ENCODE data around the gene HNRNPDL.
A peak's percentile ranks its signal among the peaks of the same experiment; 100 is the strongest.
"Not testable (repeated sequence)": the region's sequence is repeated elsewhere in the genome, so short reads cannot be mapped to it uniquely, and the experiment has no call there.

HNRNPDL gene

GRCh38 chr4:82386312-82386711 is 44.0 kb downstream of the HNRNPDL start:
- DNase-seq (ENCODE audit: low read depth), result not testable (repeated sequence)

GRCh38 chr4:82382751-82383150 is 47.5 kb downstream of the HNRNPDL start:
- DNase-seq (ENCODE audit: low read depth), result no peak

GRCh38 chr4:82381661-82382296 is 48.5 kb downstream of the HNRNPDL start:
- DNase-seq (ENCODE audit: low read depth), result peak; percentile 48

GRCh38 chr4:82381235-82381634 is 49.0 kb downstream of the HNRNPDL start:
- DNase-seq (ENCODE audit: low read depth), result no peak

GRCh38 chr4:82380831-82381230 is 49.4 kb downstream of the HNRNPDL start:
- DNase-seq (ENCODE audit: low read depth), result no peak

- no peak for DNase-seq (ENCODE audit: low read depth)
Observed at GRCh38 chr4:82380344-82380743, 49.9 kb downstream of the HNRNPDL start.

GRCh38 chr4:82376109-82376508 is 54.2 kb downstream of the HNRNPDL start:
- no peak for DNase-seq (ENCODE audit: low read depth)

- DNase-seq (ENCODE audit: low read depth), result peak; percentile 99
Observed at GRCh38 chr4:82373816-82374625, 56.2 kb downstream of the HNRNPDL start, which contains the start of gene HNRNPD. Gene HNRNPD, minus strand, starts transcription at chr4:82373991. Its CDS starts 313 bp downstream, at chr4:82373678.

GRCh38 chr4:82373486-82373815 is 56.8 kb downstream of the HNRNPDL start:
- DNase-seq (ENCODE audit: low read depth), result no peak

Data from ELR (cell line).